PC-3 (cell line): ENCODE results near the gene RCE1.

Experiments used
- EZH2 ChIP-seq: fragments of 300-600 bp; sonication (generic); IDR thresholded peaks from one replicate; pipeline ENCODE4 v1.6.1; 2017; ENCODE audit warnings: antibody characterized with exemption, mild to moderate bottlenecking, low read length; ENCODE audit not compliant: unreplicated experiment
- EZH2phosphoT487 ChIP-seq: fragments of 300-600 bp; sonication (generic); IDR thresholded peaks from 2 replicates; pipeline ENCODE4 v1.6.1; 2018; ENCODE audit warnings: mild to moderate bottlenecking, antibody characterized with exemption, low read length, borderline replicate concordance
- TF ChIP-seq, protein P1 (sequence below): fragments of 300-600 bp; sonication (generic); conservative IDR thresholded peaks from 2 replicates; pipeline ENCODE4 v1.5.1; 2017; ENCODE audit warnings: antibody characterized with exemption, low read depth, mild to moderate bottlenecking, low read length

DNA sequence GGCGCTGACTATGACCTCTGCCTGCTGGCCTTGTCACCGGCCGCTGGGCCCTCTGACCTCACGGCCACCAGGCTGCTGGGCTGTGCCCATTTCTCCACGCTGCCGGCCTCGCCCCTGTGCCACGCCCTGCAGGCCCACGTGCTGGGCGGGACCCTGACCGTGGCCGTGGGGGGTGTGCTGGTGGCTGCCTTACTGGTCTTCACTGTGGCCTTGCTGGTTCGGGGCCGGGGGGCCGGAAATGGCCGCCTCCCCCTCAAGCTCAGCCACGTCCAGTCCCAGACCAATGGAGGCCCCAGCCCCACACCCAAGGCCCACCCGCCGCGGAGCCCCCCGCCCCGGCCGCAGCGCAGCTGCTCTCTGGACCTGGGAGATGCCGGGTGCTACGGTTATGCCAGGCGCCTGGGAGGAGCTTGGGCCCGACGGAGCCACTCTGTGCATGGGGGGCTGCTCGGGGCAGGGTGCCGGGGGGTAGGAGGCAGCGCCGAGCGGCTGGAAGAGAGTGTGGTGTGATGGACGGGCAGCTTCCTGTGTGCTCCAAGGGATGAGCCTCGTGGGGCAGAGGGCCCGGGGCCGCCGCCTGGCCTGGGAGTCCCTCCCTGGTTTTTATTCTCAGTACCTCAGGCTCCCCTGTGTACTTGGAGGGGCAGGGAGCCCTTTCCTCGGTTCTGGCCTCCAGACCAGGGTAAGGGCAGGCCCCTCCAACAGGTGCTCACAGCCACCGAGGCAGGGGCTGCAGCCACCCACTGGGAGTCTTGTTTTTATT, 16.6 kb downstream of the RCE1 start:
- TF ChIP-seq, protein P1, sequence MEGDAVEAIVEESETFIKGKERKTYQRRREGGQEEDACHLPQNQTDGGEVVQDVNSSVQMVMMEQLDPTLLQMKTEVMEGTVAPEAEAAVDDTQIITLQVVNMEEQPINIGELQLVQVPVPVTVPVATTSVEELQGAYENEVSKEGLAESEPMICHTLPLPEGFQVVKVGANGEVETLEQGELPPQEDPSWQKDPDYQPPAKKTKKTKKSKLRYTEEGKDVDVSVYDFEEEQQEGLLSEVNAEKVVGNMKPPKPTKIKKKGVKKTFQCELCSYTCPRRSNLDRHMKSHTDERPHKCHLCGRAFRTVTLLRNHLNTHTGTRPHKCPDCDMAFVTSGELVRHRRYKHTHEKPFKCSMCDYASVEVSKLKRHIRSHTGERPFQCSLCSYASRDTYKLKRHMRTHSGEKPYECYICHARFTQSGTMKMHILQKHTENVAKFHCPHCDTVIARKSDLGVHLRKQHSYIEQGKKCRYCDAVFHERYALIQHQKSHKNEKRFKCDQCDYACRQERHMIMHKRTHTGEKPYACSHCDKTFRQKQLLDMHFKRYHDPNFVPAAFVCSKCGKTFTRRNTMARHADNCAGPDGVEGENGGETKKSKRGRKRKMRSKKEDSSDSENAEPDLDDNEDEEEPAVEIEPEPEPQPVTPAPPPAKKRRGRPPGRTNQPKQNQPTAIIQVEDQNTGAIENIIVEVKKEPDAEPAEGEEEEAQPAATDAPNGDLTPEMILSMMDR, result no peak
- TF ChIP-seq EZH2phosphoT487 (no peak), EZH2 (no peak)
